ENCODE data around the gene SPHK1. TPM values are rescaled to one million over a fixed set of nuclear protein-coding genes. Genes with fewer than 3 reads are reported as not detected.

The SPHK1 gene
- total RNA-seq, 4 donors from 2014 or later, result 9.7 to 35.6 (median 18.3) TPM

GRCh38 chr17:76433693-76434092 is 49.3 kb downstream of the SPHK1 start:
- TF ChIP-seq CTCF (IDR thresholded peaks at IDR 0.05) (no peak), POLR2A (IDR thresholded peaks at IDR 0.05) (no peak)
- intact Hi-C loops (cut with DNase I; ENCODE audit: low total_unique reads), result no loop called here
- WGBS, 2 donors, result 93 to 94% methylated on average over 9 of the region's 9 CpGs
- no peak overlapping the region for H3K4me3 ChIP-seq (ENCODE audit: low read depth, poor library complexity, severe bottlenecking)
- no peak for DNase-seq (ENCODE audit: low spot score in 2 of 2)

- no peak for DNase-seq (ENCODE audit: low spot score in 2 of 2)
- TF ChIP-seq POLR2A (IDR thresholded peaks at IDR 0.05), result no peak
- no peak for TF ChIP-seq CTCF (IDR thresholded peaks at IDR 0.05)
- no peak overlapping the region for H3K4me3 ChIP-seq (ENCODE audit: low read depth, poor library complexity, severe bottlenecking)
- 71 to 77% methylated on average over 7 of the region's 7 CpGs for WGBS, 2 donors
- intact Hi-C loops (cut with DNase I; ENCODE audit: low total_unique reads), result no loop called here
Measured at GRCh38 chr17:76434870-76435269, 50.5 kb downstream of the SPHK1 start.

DNA sequence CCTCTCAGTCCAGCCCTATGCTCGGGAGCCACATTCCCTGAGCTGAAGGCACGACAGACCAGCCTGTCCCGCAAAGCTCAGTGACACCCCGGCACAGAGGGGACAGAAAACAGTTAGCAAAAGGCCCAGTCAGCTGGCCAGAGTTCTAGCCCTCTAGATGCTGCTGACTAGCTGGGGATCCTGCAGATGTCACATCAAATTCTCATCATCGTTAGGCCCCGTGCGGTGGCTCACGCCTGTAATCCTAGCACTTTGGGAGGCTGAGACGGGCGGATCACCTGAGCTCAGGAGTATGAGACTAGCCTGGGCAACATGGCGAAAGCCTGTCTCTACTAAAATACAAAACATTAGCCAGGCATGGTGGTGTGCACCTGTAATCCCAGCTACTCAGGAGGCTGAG is 51.3 kb downstream of the SPHK1 start:
- no peak overlapping the region for H3K4me3 ChIP-seq (ENCODE audit: low read depth, poor library complexity, severe bottlenecking)
- no peak for DNase-seq (ENCODE audit: low spot score in 2 of 2)
- TF ChIP-seq POLR2A (IDR thresholded peaks at IDR 0.05), result no peak
- no peak for TF ChIP-seq CTCF (IDR thresholded peaks at IDR 0.05)
- 92 to 98% methylated on average over 11 of the region's 11 CpGs for WGBS, 2 donors
- intact Hi-C loops (cut with DNase I; ENCODE audit: low total_unique reads), result no loop called here

Other genes starting within 250 kb of the SPHK1 start
- 1 to 10 TPM; 1.2 to 2.4 (median 1.8) TPM for gene FOXJ1, start 243.4 kb upstream of the SPHK1 start, total RNA-seq
- gene RNF157, start 144.1 kb upstream of the SPHK1 start, total RNA-seq, result 1 to 10 TPM in 3 of 4 donors, under 1 TPM in 1; 0.83 to 2.4 (median 1.4) TPM
- 10 to 100 TPM; 21.3 to 50.9 (median 28.6) TPM for gene UBALD2, start 119.3 kb upstream of the SPHK1 start, total RNA-seq
- gene QRICH2, start 76.3 kb upstream of the SPHK1 start, total RNA-seq, result 1 to 10 TPM in 3 of 4 donors, under 1 TPM in 1; 0.88 to 3.3 (median 1.8) TPM
- 10 to 100 TPM; 35.8 to 72.3 (median 62.2) TPM for gene PRPSAP1, start 30.7 kb upstream of the SPHK1 start, total RNA-seq
- 10 to 100 TPM; 20.3 to 52.0 (median 26.0) TPM for gene UBE2O, start 68.5 kb downstream of the SPHK1 start, total RNA-seq
- not detected for gene AANAT, start 83.0 kb downstream of the SPHK1 start, total RNA-seq
- gene RHBDF2, start 116.8 kb downstream of the SPHK1 start, total RNA-seq, result 10 to 100 TPM; 53.7 to 76.1 (median 62.6) TPM
- gene CYGB, start 153.1 kb downstream of the SPHK1 start, total RNA-seq, result 10 to 100 TPM in 3 of 4 donors, 1 to 10 TPM in 1; 9.7 to 14.4 (median 10.7) TPM
- 1 to 10 TPM in 3 of 4 donors, under 1 TPM in 1; 0.42 to 7.5 (median 4.0) TPM for gene PRCD, start 155.4 kb downstream of the SPHK1 start, total RNA-seq
- gene ST6GALNAC2, start 201.3 kb downstream of the SPHK1 start, total RNA-seq, result 100 to 1,000 TPM in 1 of 4 donors, 10 to 100 TPM in 3; 64.8 to 101 (median 76.5) TPM

All from lower leg skin (tissue), 4 donors.